IMR-90 (cell line): ENCODE measurements around the gene ZNF423. TPM values are rescaled to one million over a fixed set of nuclear protein-coding genes. Genes with fewer than 3 reads are reported as not detected.

Source experiments
- ATAC-seq: fragments of 200-7000 bp; cut with Tn5 transposase; 2 replicates; pipeline ENCODE4 v1.9.1; 2020; ENCODE audit warnings: low read depth, mild to moderate bottlenecking, moderate library complexity
- BruUV-seq: library from RNA; stranded (reverse); fragments of 400-500 nt; replicated peaks from 2 replicates; lab custom pipeline; 2021; lab: Mats Ljungman, UMichigan
- CTCF ChIA-PET: fragments of 300-600 bp; formaldehyde crosslinking; extraction: SDS; loops from one replicate; lab custom pipeline; 2021; ENCODE audit warnings: antibody characterized with exemption; lab: Yijun Ruan, JAX
- POLR2A ChIA-PET: fragments of 300-600 bp; sonication (Branson Sonifier 250); formaldehyde crosslinking; loops from one replicate; lab custom pipeline; 2022; ENCODE audit warnings: antibody characterized with exemption; ENCODE audit not compliant: unreplicated experiment; lab: Charles Lee
- DNase-seq: peaks from one replicate; pipeline ENCODE4 v3.0.0; 2013
- H2AFZ ChIP-seq: replicated peaks from 2 replicates; pipeline ENCODE3; 2013; ENCODE audit warnings: low read length, mild to moderate bottlenecking; ENCODE audit not compliant: poor library complexity
- H2AK5ac ChIP-seq: 2 replicates; pipeline ENCODE4 v1.6.1; 2013; ENCODE audit warnings: low read depth, low read length, inconsistent platforms
- H2AK9ac ChIP-seq: replicated peaks from 2 replicates; pipeline ENCODE3; 2013; ENCODE audit warnings: mild to moderate bottlenecking, low read depth, low read length, moderate library complexity; ENCODE audit not compliant: poor library complexity
- H2BK120ac ChIP-seq: 2 replicates; pipeline ENCODE4 v1.6.1; 2013; ENCODE audit warnings: low read depth, low read length, inconsistent platforms
- H2BK15ac ChIP-seq: 3 replicates; pipeline ENCODE4 v1.6.1; 2013; ENCODE audit warnings: low read depth, low read length, inconsistent platforms
- H2BK20ac ChIP-seq: 2 replicates; pipeline ENCODE4 v1.6.1; 2013; ENCODE audit warnings: low read depth, mild to moderate bottlenecking, inconsistent platforms, low read length, moderate library complexity
- H2BK5ac ChIP-seq: 2 replicates; pipeline ENCODE4 v1.6.1; 2013; ENCODE audit warnings: mild to moderate bottlenecking, low read depth, low read length, inconsistent platforms; ENCODE audit not compliant: poor library complexity, severe bottlenecking
- H3K14ac ChIP-seq: replicated peaks from 2 replicates; pipeline ENCODE4 v1.6.1; 2013; ENCODE audit warnings: low read depth, low read length, inconsistent platforms
- H3K18ac ChIP-seq: 2 replicates; pipeline ENCODE4 v1.6.1; 2013; ENCODE audit warnings: low read depth, low read length, control low read depth
- H3K23ac ChIP-seq: 2 replicates; pipeline ENCODE4 v1.6.1; 2013; ENCODE audit warnings: low read depth, low read length, inconsistent platforms
- H3K27ac ChIP-seq: 2 replicates; pipeline ENCODE4 v1.5.1; 2013; ENCODE audit warnings: mild to moderate bottlenecking, control low read depth, low read length; ENCODE audit not compliant: insufficient read depth
- H3K27me3 ChIP-seq: 2 replicates; pipeline ENCODE4 v1.6.1; 2013; ENCODE audit warnings: low read length; ENCODE audit not compliant: control insufficient read depth, insufficient read depth
- H3K36me3 ChIP-seq: 2 replicates; pipeline ENCODE4 v1.6.1; 2013; ENCODE audit warnings: low read length, mixed read lengths; ENCODE audit not compliant: control insufficient read depth, insufficient read depth
- H3K4ac ChIP-seq: 2 replicates; pipeline ENCODE4 v1.6.1; 2013; ENCODE audit warnings: low read depth, low read length, inconsistent platforms
- H3K4me1 ChIP-seq: 2 replicates; pipeline ENCODE4 v1.6.1; 2013; ENCODE audit warnings: low read length, mixed read lengths; ENCODE audit not compliant: control insufficient read depth, insufficient read depth
- H3K4me2 ChIP-seq: 2 replicates; pipeline ENCODE4 v1.6.1; 2013; ENCODE audit warnings: low read depth, mild to moderate bottlenecking, control low read depth, low read length, moderate library complexity
- H3K4me3 ChIP-seq: 2 replicates; pipeline ENCODE4 v1.5.1; 2013; ENCODE audit warnings: low read depth, mild to moderate bottlenecking, control low read depth, low read length, moderate library complexity; ENCODE audit not compliant: insufficient read depth
- H3K56ac ChIP-seq: 2 replicates; pipeline ENCODE4 v1.6.1; 2013; ENCODE audit warnings: low read length, inconsistent platforms; ENCODE audit not compliant: insufficient read depth; ENCODE audit errors: extremely low read depth
- H3K79me1 ChIP-seq, 2 experiments: 2 replicates each; pipeline ENCODE4 v1.6.1; 2013; ENCODE audit warnings: low read length in 2 of 2, inconsistent platforms in 1 of 2, low read depth in 1 of 2
- H3K9ac ChIP-seq: 2 replicates; pipeline ENCODE4 v1.6.1; 2013; ENCODE audit warnings: low read depth, low read length, control low read depth
- H3K9me1 ChIP-seq: 2 replicates; pipeline ENCODE4 v1.6.1; 2013; ENCODE audit warnings: low read length, inconsistent platforms; ENCODE audit not compliant: insufficient read depth
- H3K9me3 ChIP-seq: 2 replicates; pipeline ENCODE4 v1.6.1; 2013; ENCODE audit warnings: low read length; ENCODE audit not compliant: control insufficient read depth, insufficient read depth
- H4K20me1 ChIP-seq: 2 replicates; pipeline ENCODE4 v1.6.1; 2013; ENCODE audit warnings: low read length, inconsistent platforms; ENCODE audit not compliant: insufficient read depth
- H4K5ac ChIP-seq: 2 replicates; pipeline ENCODE4 v1.6.1; 2013; ENCODE audit warnings: mild to moderate bottlenecking, low read depth, low read length, control low read depth
- H4K8ac ChIP-seq, 2 experiments: 2 replicates each; pipeline ENCODE4 v1.6.1; 2013; ENCODE audit warnings: low read depth in 2 of 2, low read length in 2 of 2, control low read depth in 1 of 2, inconsistent platforms in 1 of 2
- H4K91ac ChIP-seq: 2 replicates; pipeline ENCODE4 v1.6.1; 2013; ENCODE audit warnings: low read depth, low read length, inconsistent platforms; ENCODE audit not compliant: insufficient read depth
- BHLHE40 ChIP-seq: fragments of 150-350 bp; IDR thresholded peaks from 2 replicates; pipeline ENCODE4 v1.6.1; 2016; ENCODE audit warnings: mild to moderate bottlenecking, low read depth, low read length
- CEBPB ChIP-seq: IDR thresholded peaks from 2 replicates; pipeline ENCODE4 v1.6.1; 2012; ENCODE audit warnings: low read depth, low read length, improper control_type of control experiment
- CHD1 ChIP-seq: IDR thresholded peaks from 2 replicates; pipeline ENCODE4 v1.6.1; 2012; ENCODE audit warnings: low read depth, low read length, improper control_type of control experiment
- CTCF ChIP-seq: conservative IDR thresholded peaks from 2 replicates; pipeline ENCODE4 v1.5.1; 2012; ENCODE audit warnings: mild to moderate bottlenecking, low read depth, low read length, improper control_type of control experiment
- ELK1 ChIP-seq: fragments of 150-350 bp; IDR thresholded peaks from 2 replicates; pipeline ENCODE4 v1.6.1; 2016; ENCODE audit warnings: low read depth, mild to moderate bottlenecking, low read length, moderate library complexity, borderline replicate concordance
- FOS ChIP-seq: fragments of 150-350 bp; IDR thresholded peaks from 2 replicates; pipeline ENCODE4 v1.6.1; 2016; ENCODE audit warnings: low read depth, low read length
- MAZ ChIP-seq: IDR thresholded peaks from 2 replicates; pipeline ENCODE4 v1.6.1; 2012; ENCODE audit warnings: low read depth, mild to moderate bottlenecking, low read length, improper control_type of control experiment, moderate library complexity, borderline replicate concordance
- MXI1 ChIP-seq: IDR thresholded peaks from 2 replicates; pipeline ENCODE4 v1.6.1; 2012; ENCODE audit warnings: low read depth, mild to moderate bottlenecking, low read length, moderate library complexity, borderline replicate concordance
- NFE2L2 ChIP-seq: fragments of 150-350 bp; IDR thresholded peaks from 2 replicates; pipeline ENCODE4 v1.6.1; 2016; ENCODE audit warnings: low read depth, mild to moderate bottlenecking, low read length
- POLR2A ChIP-seq: IDR thresholded peaks from 2 replicates; pipeline ENCODE4 v1.6.1; 2012; ENCODE audit warnings: mild to moderate bottlenecking, low read depth, low read length
- RAD21 ChIP-seq: IDR thresholded peaks from 2 replicates; pipeline ENCODE4 v1.6.1; 2012; ENCODE audit warnings: low read length, improper control_type of control experiment
- RCOR1 ChIP-seq: IDR thresholded peaks from 2 replicates; pipeline ENCODE4 v1.6.1; 2012; ENCODE audit warnings: mild to moderate bottlenecking, low read length, improper control_type of control experiment; ENCODE audit not compliant: insufficient replicate concordance
- SMC3 ChIP-seq: fragments of 150-350 bp; IDR thresholded peaks from 2 replicates; pipeline ENCODE4 v1.6.1; 2016; ENCODE audit warnings: low read depth, mild to moderate bottlenecking, antibody characterized with exemption, low read length, moderate library complexity
- USF2 ChIP-seq: fragments of 150-350 bp; IDR thresholded peaks from 2 replicates; pipeline ENCODE4 v1.6.1; 2017; ENCODE audit warnings: mild to moderate bottlenecking, antibody characterized with exemption, low read length, low read depth
- WGBS, 2 experiments: methylation state at CpG; one replicate each; pipeline versions ENCODE4 v1.1.5 to v1.1.7; 2013; ENCODE audit warnings: missing lambda C conversion rate in 2 of 2; ENCODE audit not compliant: insufficient read length in 1 of 2; ENCODE audit errors: extremely low coverage in 2 of 2; 5-methylcytosine and 5-hydroxymethylcytosine counted together
- dilution Hi-C: fragments of 300-500 bp; cut with HindIII; formaldehyde crosslinking; loops from one replicate; pipeline ENCODE4 v1.14.3; 2018; ENCODE audit warnings: low sequenced_read_pairs; ENCODE audit not compliant: unreplicated experiment
- in situ Hi-C: fragments of 300-500 bp; cut with MboI; formaldehyde crosslinking; loops from 3 replicates; pipeline ENCODE4 v1.14.3; 2019; ENCODE audit warnings: low sequenced_read_pairs, inconsistent platforms, mixed read lengths
- intact Hi-C: fragments of 100-400 bp; cut with micrococcal nuclease; formaldehyde crosslinking; loops from 2 replicates; pipeline ENCODE4 v1.10.0; 2022
- polyA plus RNA-seq, 3 experiments: library from polyadenylated mRNA; depleted of rRNA; stranded (reverse); fragments of >200 nt; gene quantifications; 2 replicates each; pipeline ENCODE4 v1.2.3, GENCODE V29; 2012; ENCODE audit warnings: low replicate concordance in 1 of 3
- total RNA-seq: library from RNA; depleted of rRNA; stranded (reverse); fragments of >200 nt; gene quantifications from 2 replicates; pipeline ENCODE4 v1.2.3, GENCODE V29; 2012

Gene ZNF423
- total and polyA plus RNA-seq, 2 of the 4 experiments (the other 2 are of a cell fraction), result under 0.01 to 0.10 TPM

GRCh38 chr16:49619811-49620157 lies 236.1 kb downstream of the ZNF423 start:
- peak overlapping the region; percentile 44 for H2BK120ac ChIP-seq
- H3K79me1 ChIP-seq, result no peaks in the 10 kb centered on the region
- peaks cover 9% of the 10 kb centered on the region; the same call in 1 of the 2 replicates for H3K9me1 ChIP-seq
- ChIA-PET CTCF (no interaction called here), POLR2A (no interaction called here)
- H3K23ac ChIP-seq, result no peak overlapping the region
- no peak overlapping the region for H3K4me3 ChIP-seq
- H3K9ac ChIP-seq, result no peak overlapping the region; the same call in 1 of the 2 replicates
- peak overlapping the region; percentile 66 to 85; a peak in 2 of 4 replicates for H4K8ac ChIP-seq
- no peak overlapping the region for H3K4me2 ChIP-seq
- no peak overlapping the region for H2AK9ac ChIP-seq
- peak overlapping the region; percentile 50; the same call in 1 of the 2 replicates for H3K14ac ChIP-seq
- DNase-seq (no peak), ATAC-seq (no peak)
- peak overlapping the region; percentile 79; the same call in 1 of the 2 replicates for H4K91ac ChIP-seq
- dilution Hi-C loops (no loop called here), intact Hi-C loops (loop anchor here (2.0 kb wide), 1 partner anchor 19 kb away; no protein-coding TSS in a partner anchor), in situ Hi-C loops (no loop called here)
- H3K4me1 ChIP-seq, result peaks cover 16% of the 10 kb centered on the region
- no peak overlapping the region for H2AFZ ChIP-seq
- peak overlapping the region; percentile 25 for H2BK5ac ChIP-seq
- H3K36me3 ChIP-seq, result no peaks in the 10 kb centered on the region
- H3K27me3 ChIP-seq, result no peaks in the 10 kb centered on the region; the same call in 1 of the 2 replicates
- peak overlapping the region; percentile 86; the same call in 2 of the 3 replicates for H2BK15ac ChIP-seq
- H3K9me3 ChIP-seq, result no peaks in the 10 kb centered on the region
- H4K20me1 ChIP-seq, result no peaks in the 10 kb centered on the region; the same call in 1 of the 2 replicates
- TF ChIP-seq BHLHE40 (no peak), SMC3 (no peak), CHD1 (no peak), CEBPB (no peak), NFE2L2 (no peak), MXI1 (no peak), RCOR1 (no peak), POLR2A (no peak), USF2 (no peak), MAZ (no peak), FOS (no peak), ELK1 (no peak), RAD21 (no peak), CTCF (no peak)
- peak overlapping the region; percentile 59 for H2BK20ac ChIP-seq
- H4K5ac ChIP-seq, result peak overlapping the region; percentile 15; the same call in 1 of the 2 replicates
- peak overlapping the region; percentile 68; the same call in 1 of the 2 replicates for H3K18ac ChIP-seq
- H3K27ac ChIP-seq, result no peak overlapping the region
- peak overlapping the region; percentile 76 for H3K4ac ChIP-seq
- no CpG with 5 or more reads among the region's 2 CpGs for WGBS, 2 experiments
- H3K56ac ChIP-seq, result no peak overlapping the region
- H2AK5ac ChIP-seq, result peak overlapping the region; percentile 27; the same call in 1 of the 2 replicates
- no TSS peak for BruUV-seq
